ENCODE results near the gene LARGE1. TPM values are rescaled to one million over a fixed set of nuclear protein-coding genes. Genes with fewer than 3 reads are reported as not detected.
A peak's percentile ranks its signal among the peaks of the same experiment; 100 is the strongest.

Gene LARGE1
- total and polyA plus RNA-seq, 2 experiments from 2014 or later: 1.5 to 12.8 TPM

- Histone ChIP-seq H3F3A (ENCODE audit: insufficient read depth) (peaks cover 11% of the 10 kb centered on the region), H3K4me1 (ENCODE audit: insufficient read depth) (peaks cover 17% of the 10 kb centered on the region), H3K9ac (peak overlapping the region; percentile 76; the same call in 1 of the 2 replicates), H3K79me2 (ENCODE audit: insufficient read depth) (peaks cover 37% of the 10 kb centered on the region), H3K9me3 (ENCODE audit: low read depth) (no peaks in the 10 kb centered on the region), H3K9me2 (ENCODE audit: insufficient read depth) (no peaks in the 10 kb centered on the region), H4K20me1 (ENCODE audit: insufficient read depth) (no peaks in the 10 kb centered on the region), H2AFZ (peak overlapping the region; percentile 72), H3K4me2 (ENCODE audit: unreplicated experiment) (peak overlapping the region; percentile 87), H3K36me3 (ENCODE audit: low read depth) (no peaks in the 10 kb centered on the region), H3K4me3 (peak overlapping the region; percentile 76), H3K27ac (no peak overlapping the region), H3K27me3 (replicated peaks; ENCODE audit: insufficient read depth) (no peaks in the 10 kb centered on the region)
- DNase-seq: no peak
- 54 to 55% methylated on average over 8 to 10 of the region's 10 CpGs for WGBS, 2 experiments (ENCODE audit: low coverage in 1 of 2, low lambda C conversion rate in 2 of 2, missing lambda C conversion rate in 2 of 2)
- TF ChIP-seq EZH2 (IDR thresholded peaks at IDR 0.05; ENCODE audit: insufficient read depth, poor library complexity, severe bottlenecking) (no peak), EZH2phosphoT487 (IDR thresholded peaks at IDR 0.05; ENCODE audit: insufficient read depth, low read depth) (no peak)
- in situ Hi-C loops (cut with MboI): no loop called here
These were observed 1.5 kb downstream of the LARGE1 start for GRCh38 chr22:33918676-33919365.

DNA sequence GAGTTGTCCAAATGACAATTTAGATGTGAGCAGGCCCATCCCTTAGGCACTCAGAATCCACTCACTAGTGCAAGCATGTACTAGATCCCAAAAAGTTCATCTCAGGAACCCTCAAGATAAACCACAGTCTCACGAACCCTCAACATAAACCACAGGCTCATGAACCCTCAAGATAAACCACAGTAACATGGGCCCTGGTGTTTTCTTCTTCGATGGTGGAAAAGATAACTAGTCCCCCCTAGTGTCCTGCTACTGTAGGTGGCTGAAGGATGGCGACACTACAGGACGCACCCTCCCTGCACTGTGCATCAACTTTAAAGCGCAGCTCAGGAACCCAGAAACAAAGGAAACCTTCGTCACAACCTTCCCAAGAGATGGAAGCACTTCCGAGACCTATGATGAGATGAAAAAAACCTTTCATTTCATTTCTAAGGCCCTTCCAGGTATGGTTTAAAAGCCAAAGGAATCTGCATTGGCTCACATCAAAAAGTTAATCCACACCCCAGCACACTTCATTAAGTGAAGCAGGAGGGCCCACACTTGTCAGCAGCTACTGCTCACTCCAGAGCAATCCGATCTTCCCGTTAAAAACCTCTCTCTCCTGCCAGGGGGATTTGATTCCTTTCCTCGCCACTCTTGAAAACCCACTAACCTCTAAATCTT, 2.4 kb downstream of the LARGE1 start:
- H4K20me1 ChIP-seq (ENCODE audit: insufficient read depth): no peaks in the 10 kb centered on the region
- H3K9ac ChIP-seq: no peak overlapping the region
- H3K27ac ChIP-seq: no peak overlapping the region
- 64 to 75% methylated on average over 10 of the region's 10 CpGs for WGBS, 2 experiments (ENCODE audit: low coverage in 1 of 2, low lambda C conversion rate in 2 of 2, missing lambda C conversion rate in 2 of 2)
- no peaks in the 10 kb centered on the region for H3K36me3 ChIP-seq (ENCODE audit: low read depth)
- H2AFZ ChIP-seq: no peak overlapping the region
- peaks cover 4% of the 10 kb centered on the region for H3F3A ChIP-seq (ENCODE audit: insufficient read depth)
- peaks cover 10% of the 10 kb centered on the region; the same call in 1 of the 2 replicates for H3K4me1 ChIP-seq (ENCODE audit: insufficient read depth)
- no peaks in the 10 kb centered on the region for H3K27me3 ChIP-seq (replicated peaks; ENCODE audit: insufficient read depth)
- H3K79me2 ChIP-seq (ENCODE audit: insufficient read depth): peaks cover 46% of the 10 kb centered on the region
- TF ChIP-seq EZH2phosphoT487 (IDR thresholded peaks at IDR 0.05; ENCODE audit: insufficient read depth, low read depth) (no peak), EZH2 (IDR thresholded peaks at IDR 0.05; ENCODE audit: insufficient read depth, poor library complexity, severe bottlenecking) (no peak)
- no peak overlapping the region for H3K4me2 ChIP-seq (ENCODE audit: unreplicated experiment)
- in situ Hi-C loops (cut with MboI): no loop called here
- H3K9me2 ChIP-seq (ENCODE audit: insufficient read depth): no peaks in the 10 kb centered on the region
- H3K9me3 ChIP-seq (ENCODE audit: low read depth): no peaks in the 10 kb centered on the region
- DNase-seq: peak; percentile 40
- no peak overlapping the region for H3K4me3 ChIP-seq

DNA sequence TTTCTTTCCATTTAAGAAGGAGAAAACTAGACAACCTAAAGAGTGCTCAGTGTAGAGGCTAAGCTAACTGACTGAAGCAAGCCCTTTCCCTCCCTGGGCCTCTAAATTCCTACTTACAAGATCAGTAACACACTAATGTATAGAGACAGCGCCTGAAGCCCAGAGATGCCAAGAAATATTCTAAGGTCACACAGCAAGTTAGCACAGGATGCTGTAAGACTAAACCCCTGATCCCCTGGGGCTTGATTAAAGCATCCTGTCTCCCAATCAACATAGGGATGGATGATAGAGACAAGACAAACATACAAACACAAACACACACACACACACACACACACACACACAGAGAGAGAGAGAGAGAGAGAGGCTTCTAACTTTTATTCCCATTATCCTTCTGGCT, 5.6 kb downstream of the LARGE1 start:
- Histone ChIP-seq H3K27me3 (replicated peaks; ENCODE audit: insufficient read depth) (no peaks in the 10 kb centered on the region), H3F3A (ENCODE audit: insufficient read depth) (peaks cover 2% of the 10 kb centered on the region; the same call in 1 of the 2 replicates), H2AFZ (no peak overlapping the region), H3K9ac (no peak overlapping the region), H3K9me3 (ENCODE audit: low read depth) (no peaks in the 10 kb centered on the region), H3K79me2 (ENCODE audit: insufficient read depth) (peaks cover 71% of the 10 kb centered on the region), H3K4me2 (ENCODE audit: unreplicated experiment) (no peak overlapping the region), H3K4me1 (ENCODE audit: insufficient read depth) (peaks cover 12% of the 10 kb centered on the region), H3K9me2 (ENCODE audit: insufficient read depth) (no peaks in the 10 kb centered on the region), H3K36me3 (ENCODE audit: low read depth) (no peaks in the 10 kb centered on the region), H3K27ac (no peak overlapping the region), H3K4me3 (no peak overlapping the region), H4K20me1 (ENCODE audit: insufficient read depth) (no peaks in the 10 kb centered on the region)
- in situ Hi-C loops (cut with MboI): no loop called here
- 96 to 100% methylated on average over 1 of the region's 1 CpG for WGBS, 2 experiments (ENCODE audit: low coverage in 1 of 2, low lambda C conversion rate in 2 of 2, missing lambda C conversion rate in 2 of 2)
- TF ChIP-seq EZH2phosphoT487 (IDR thresholded peaks at IDR 0.05; ENCODE audit: insufficient read depth, low read depth): no peak
- TF ChIP-seq EZH2 (IDR thresholded peaks at IDR 0.05; ENCODE audit: insufficient read depth, poor library complexity, severe bottlenecking): no peak
- no peak for DNase-seq

DNA sequence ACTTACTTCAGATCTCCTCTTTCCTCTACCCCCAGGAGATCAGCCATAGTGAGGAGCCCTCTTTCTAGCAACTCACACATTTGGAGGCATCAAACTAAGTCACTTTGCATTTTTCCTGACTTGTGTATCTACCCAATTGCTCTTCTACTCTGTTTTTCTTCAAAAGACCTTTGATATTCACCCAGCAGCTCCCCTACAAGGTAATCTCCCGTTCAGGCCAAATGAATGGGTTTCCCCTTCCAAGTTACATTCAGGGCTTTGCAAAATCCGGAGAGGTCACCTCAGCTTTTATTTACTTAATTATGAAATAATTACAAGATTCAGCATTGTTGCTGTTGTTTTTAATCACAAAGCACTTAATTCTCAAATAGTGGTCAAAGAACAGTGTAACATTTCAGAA, 6.1 kb downstream of the LARGE1 start:
- no peak for DNase-seq
- no peak for TF ChIP-seq EZH2 (IDR thresholded peaks at IDR 0.05; ENCODE audit: insufficient read depth, poor library complexity, severe bottlenecking)
- no peaks in the 10 kb centered on the region for H3K27me3 ChIP-seq (replicated peaks; ENCODE audit: insufficient read depth)
- H3F3A ChIP-seq (ENCODE audit: insufficient read depth): peaks cover 4% of the 10 kb centered on the region; the same call in 1 of the 2 replicates
- no peak overlapping the region for H3K4me3 ChIP-seq
- WGBS, 2 experiments (ENCODE audit: low coverage in 1 of 2, low lambda C conversion rate in 2 of 2, missing lambda C conversion rate in 2 of 2): 91 to 98% methylated on average over 2 of the region's 2 CpGs
- H3K9ac ChIP-seq: no peak overlapping the region
- H3K79me2 ChIP-seq (ENCODE audit: insufficient read depth): peaks cover 70% of the 10 kb centered on the region
- H3K36me3 ChIP-seq (ENCODE audit: low read depth): no peaks in the 10 kb centered on the region
- H4K20me1 ChIP-seq (ENCODE audit: insufficient read depth): no peaks in the 10 kb centered on the region
- peaks cover 16% of the 10 kb centered on the region for H3K4me1 ChIP-seq (ENCODE audit: insufficient read depth)
- no peak overlapping the region for H2AFZ ChIP-seq
- in situ Hi-C loops (cut with MboI): no loop called here
- no peak overlapping the region for H3K4me2 ChIP-seq (ENCODE audit: unreplicated experiment)
- no peak overlapping the region for H3K27ac ChIP-seq
- no peaks in the 10 kb centered on the region for H3K9me2 ChIP-seq (ENCODE audit: insufficient read depth)
- no peaks in the 10 kb centered on the region for H3K9me3 ChIP-seq (ENCODE audit: low read depth)

All from GM23248 (cell line).